Hematopoietic multipotent progenitor cell treated with erythropoietin and hydrocortisone succinate and interleukin-3 and kit ligand, for 17 days (in vitro differentiated cells): Measurements from ENCODE around the gene NME3.
"Not testable (repeated sequence)": the region's sequence is repeated elsewhere in the genome, so short reads cannot be mapped to it uniquely, and the experiment has no call there.

Experiments
- DNase-seq: peaks from one replicate; pipeline ENCODE4 v3.0.0-alpha.2; 2015; ENCODE audit warnings: low spot score

NME3 gene

GRCh38 chr16:1771188-1771863 is at the start of gene NME3:
NME3 (minus strand) TSS chr16:1771543; CDS start chr16:1771534, 9 bp downstream.
- peak; percentile 57 for DNase-seq

- DNase-seq: no peak
Measured at GRCh38 chr16:1820946-1821290, 49.6 kb upstream of the NME3 start.

- DNase-seq: peak; percentile 90
Measured at GRCh38 chr16:1820096-1820945, 49.0 kb upstream of the NME3 start.

GRCh38 chr16:1819611-1820010 is 48.3 kb upstream of the NME3 start:
- no peak for DNase-seq

GRCh38 chr16:1818873-1819525 is 47.7 kb upstream of the NME3 start:
- no peak for DNase-seq

- DNase-seq: peak; percentile 43
Measured at GRCh38 chr16:1818204-1818872, 47.0 kb upstream of the NME3 start.

GRCh38 chr16:1817716-1818115 is 46.4 kb upstream of the NME3 start:
- DNase-seq: no peak

- no peak for DNase-seq
Measured at GRCh38 chr16:1817276-1817589, 45.9 kb upstream of the NME3 start.

GRCh38 chr16:1816396-1817275 is 45.3 kb upstream of the NME3 start:
- no peak for DNase-seq

GRCh38 chr16:1815461-1815860 is 44.1 kb upstream of the NME3 start:
- DNase-seq: no peak

- DNase-seq: peak; percentile 88
Measured at GRCh38 chr16:1812732-1813163, 41.4 kb upstream of the NME3 start.

GRCh38 chr16:1810536-1810935 is 39.2 kb upstream of the NME3 start:
- no peak for DNase-seq

- no peak for DNase-seq
Measured at GRCh38 chr16:1810106-1810505, 38.8 kb upstream of the NME3 start.

- DNase-seq: no peak
Measured at GRCh38 chr16:1809281-1809801, 38.0 kb upstream of the NME3 start.

- no peak for DNase-seq
Measured at GRCh38 chr16:1808691-1809090, 37.3 kb upstream of the NME3 start.

- DNase-seq: no peak
Measured at GRCh38 chr16:1807626-1808025, 36.3 kb upstream of the NME3 start.

GRCh38 chr16:1800701-1801100 is 29.4 kb upstream of the NME3 start:
- DNase-seq: no peak

- not testable (repeated sequence) for DNase-seq
Measured at GRCh38 chr16:1799263-1799662, 27.9 kb upstream of the NME3 start.

GRCh38 chr16:1794908-1795666 is 23.7 kb upstream of the NME3 start:
- DNase-seq: no peak

- DNase-seq: no peak
Measured at GRCh38 chr16:1794221-1794871, 23.0 kb upstream of the NME3 start.
